Fibroblast of lung (primary cell): ENCODE data around the gene NUDT15. TPM values are rescaled to one million over a fixed set of nuclear protein-coding genes. Genes with fewer than 3 reads are reported as not detected.

Source experiments
- DNase-seq, 2 donors: peaks; one replicate each; pipeline versions ENCODE4 v3.0.0 to v3.0.0-alpha.2; 2010; ENCODE audit warnings: low read depth in 2 of 2
- H2AFZ ChIP-seq: 2 replicates; pipeline ENCODE4 v1.5.1; 2012; ENCODE audit warnings: low read length, control low read depth, inconsistent platforms
- H3K27ac ChIP-seq: 2 replicates; pipeline ENCODE4 v1.5.1; 2011; ENCODE audit warnings: low read length, control low read depth; ENCODE audit not compliant: insufficient read depth
- H3K27me3 ChIP-seq: 2 replicates; pipeline ENCODE4 v1.5.1; 2011; ENCODE audit warnings: mild to moderate bottlenecking, low read length; ENCODE audit not compliant: control insufficient read depth, insufficient read depth
- H3K36me3 ChIP-seq: 2 replicates; pipeline ENCODE4 v1.5.1; 2011; ENCODE audit warnings: low read length; ENCODE audit not compliant: control insufficient read depth, insufficient read depth
- H3K4me1 ChIP-seq: 2 replicates; pipeline ENCODE4 v1.5.1; 2011; ENCODE audit warnings: low read length; ENCODE audit not compliant: control insufficient read depth, insufficient read depth; ENCODE audit errors: extremely low read depth
- H3K4me2 ChIP-seq: 2 replicates; pipeline ENCODE4 v1.5.1; 2011; ENCODE audit warnings: low read length, control low read depth; ENCODE audit not compliant: insufficient read depth; ENCODE audit errors: extremely low read depth
- H3K4me3 ChIP-seq, 4 experiments: fragments of 200-600 bp in 1 of 4; sonication (generic) in 1 of 4; replicated peaks in 1 of 4; 2 replicates each; pipeline ENCODE4 v1.5.1; 2011 to 2016; ENCODE audit warnings: low read length in 4 of 4, low read depth in 3 of 4, mild to moderate bottlenecking in 3 of 4, control low read depth in 2 of 4, inconsistent platforms in 1 of 4, mixed read lengths in 1 of 4; ENCODE audit not compliant: insufficient read depth in 1 of 4; ENCODE audit errors: control extremely low read depth in 1 of 4
- H3K79me2 ChIP-seq: 2 replicates; pipeline ENCODE4 v1.5.1; 2012; ENCODE audit warnings: mild to moderate bottlenecking, low read length, inconsistent platforms; ENCODE audit not compliant: control insufficient read depth, insufficient read depth
- H3K9ac ChIP-seq: 2 replicates; pipeline ENCODE4 v1.5.1; 2011; ENCODE audit warnings: mild to moderate bottlenecking, low read length, control low read depth; ENCODE audit not compliant: insufficient read depth
- H3K9me3 ChIP-seq: 2 replicates; pipeline ENCODE4 v1.5.1; 2012; ENCODE audit warnings: low read depth, low read length; ENCODE audit not compliant: control insufficient read depth, insufficient read depth
- H4K20me1 ChIP-seq: 2 replicates; pipeline ENCODE4 v1.5.1; 2011; ENCODE audit warnings: low read length; ENCODE audit not compliant: control insufficient read depth, insufficient read depth; ENCODE audit errors: extremely low read depth
- EZH2 ChIP-seq: IDR thresholded peaks from 2 replicates; pipeline ENCODE4 v1.5.1; 2012; ENCODE audit warnings: low read length, control low read depth, mild to moderate bottlenecking; ENCODE audit errors: missing control alignments
- polyA plus RNA-seq, 2 donors: library from polyadenylated mRNA; depleted of rRNA in 1 of 2; stranded (reverse) in 1 of 2; unstranded in 1 of 2; fragments of >200 nt; gene quantifications; 2 replicates each; pipeline ENCODE4 v1.2.1, GENCODE V29; 2011 to 2012; ENCODE audit warnings: missing spikeins in 1 of 2
- total RNA-seq: library from RNA; depleted of rRNA; stranded (reverse); fragments of >200 nt; gene quantifications from 2 replicates; pipeline ENCODE4 v1.2.1, GENCODE V29; 2014
- TF ChIP-seq, protein P1 (sequence below), 2 donors: IDR thresholded peaks in 1 of 2; conservative IDR thresholded peaks in 1 of 2; 1 replicate in 1 of 2; 2 replicates in 1 of 2; pipeline ENCODE4 v1.5.1; 2011 to 2012; ENCODE audit warnings: low read length in 2 of 2, control low read depth in 1 of 2, inconsistent platforms in 1 of 2, low read depth in 1 of 2, mild to moderate bottlenecking in 1 of 2

Gene NUDT15
- total and polyA plus RNA-seq, 2 donors (not counting 1 experiment from before 2014, with no cell fraction given), result 18.0 TPM

DNA sequence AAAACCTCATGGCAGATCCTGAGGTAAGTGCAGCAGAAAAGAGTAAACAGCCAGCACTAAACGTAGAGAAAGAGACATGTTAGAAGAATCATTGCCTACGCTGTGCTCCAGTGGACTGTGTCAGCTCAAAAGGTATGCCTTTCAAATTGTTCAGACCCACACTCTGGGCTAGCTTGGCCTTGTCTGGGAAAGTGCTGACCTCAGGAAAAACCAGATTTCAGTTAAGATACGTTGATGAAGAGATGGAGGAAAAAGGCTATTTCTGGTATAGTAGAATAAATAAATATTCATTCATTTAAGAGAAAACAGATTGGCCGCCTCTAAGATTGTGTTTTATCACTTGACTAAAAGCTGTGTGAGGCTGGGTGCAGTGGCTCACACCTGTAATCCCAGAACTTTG is 26.8 kb upstream of the NUDT15 start:
- H3K4me3 ChIP-seq, result no peak overlapping the region
- no peaks in the 10 kb centered on the region for H3K79me2 ChIP-seq
- H3K27ac ChIP-seq, result no peak overlapping the region
- H3K4me1 ChIP-seq, result no peaks in the 10 kb centered on the region
- H3K9ac ChIP-seq, result no peak overlapping the region
- no peak for DNase-seq
- no peak overlapping the region for H3K4me2 ChIP-seq
- no peak for TF ChIP-seq EZH2
- TF ChIP-seq, protein P1, sequence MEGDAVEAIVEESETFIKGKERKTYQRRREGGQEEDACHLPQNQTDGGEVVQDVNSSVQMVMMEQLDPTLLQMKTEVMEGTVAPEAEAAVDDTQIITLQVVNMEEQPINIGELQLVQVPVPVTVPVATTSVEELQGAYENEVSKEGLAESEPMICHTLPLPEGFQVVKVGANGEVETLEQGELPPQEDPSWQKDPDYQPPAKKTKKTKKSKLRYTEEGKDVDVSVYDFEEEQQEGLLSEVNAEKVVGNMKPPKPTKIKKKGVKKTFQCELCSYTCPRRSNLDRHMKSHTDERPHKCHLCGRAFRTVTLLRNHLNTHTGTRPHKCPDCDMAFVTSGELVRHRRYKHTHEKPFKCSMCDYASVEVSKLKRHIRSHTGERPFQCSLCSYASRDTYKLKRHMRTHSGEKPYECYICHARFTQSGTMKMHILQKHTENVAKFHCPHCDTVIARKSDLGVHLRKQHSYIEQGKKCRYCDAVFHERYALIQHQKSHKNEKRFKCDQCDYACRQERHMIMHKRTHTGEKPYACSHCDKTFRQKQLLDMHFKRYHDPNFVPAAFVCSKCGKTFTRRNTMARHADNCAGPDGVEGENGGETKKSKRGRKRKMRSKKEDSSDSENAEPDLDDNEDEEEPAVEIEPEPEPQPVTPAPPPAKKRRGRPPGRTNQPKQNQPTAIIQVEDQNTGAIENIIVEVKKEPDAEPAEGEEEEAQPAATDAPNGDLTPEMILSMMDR (conservative IDR thresholded peaks at IDR 0.05 in 1 of 2, IDR thresholded peaks at IDR 0.05 in 1 of 2; ENCODE audit: low read depth in 1 of 2, low read length in 2 of 2), result no peak
- no peaks in the 10 kb centered on the region for H3K36me3 ChIP-seq
- H3K27me3 ChIP-seq, result no peaks in the 10 kb centered on the region
- no peaks in the 10 kb centered on the region for H4K20me1 ChIP-seq
- no peaks in the 10 kb centered on the region for H3K9me3 ChIP-seq
- no peak overlapping the region for H2AFZ ChIP-seq

DNA sequence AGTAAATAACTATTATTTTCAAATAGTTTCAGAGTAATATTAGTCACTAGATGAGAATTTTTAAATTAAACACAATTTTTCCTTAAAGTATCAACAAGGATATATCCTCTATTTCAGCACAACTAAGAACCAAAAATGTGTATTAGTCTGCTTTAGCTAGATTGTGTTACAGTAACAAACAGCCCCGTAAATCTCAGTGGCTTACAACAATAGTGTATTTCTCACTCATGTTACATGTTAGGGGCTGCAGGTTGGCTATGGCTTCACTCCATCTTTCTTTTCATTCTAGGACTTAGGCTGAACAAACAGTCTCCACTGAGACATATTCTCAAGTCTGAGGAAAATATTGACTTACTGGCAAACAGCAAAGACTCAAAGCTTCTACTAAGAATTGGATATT is 24.9 kb upstream of the NUDT15 start:
- no peaks in the 10 kb centered on the region for H3K4me1 ChIP-seq
- DNase-seq, result no peak
- TF ChIP-seq, protein P1 (conservative IDR thresholded peaks at IDR 0.05 in 1 of 2, IDR thresholded peaks at IDR 0.05 in 1 of 2; ENCODE audit: low read depth in 1 of 2, low read length in 2 of 2), result no peak
- TF ChIP-seq EZH2, result no peak
- H3K4me2 ChIP-seq, result no peak overlapping the region
- no peak overlapping the region for H3K4me3 ChIP-seq
- no peaks in the 10 kb centered on the region for H4K20me1 ChIP-seq
- H3K9ac ChIP-seq, result no peak overlapping the region
- no peaks in the 10 kb centered on the region for H3K9me3 ChIP-seq
- no peaks in the 10 kb centered on the region for H3K27me3 ChIP-seq
- no peaks in the 10 kb centered on the region for H3K36me3 ChIP-seq
- H2AFZ ChIP-seq, result no peak overlapping the region
- H3K79me2 ChIP-seq, result no peaks in the 10 kb centered on the region
- H3K27ac ChIP-seq, result no peak overlapping the region

DNA sequence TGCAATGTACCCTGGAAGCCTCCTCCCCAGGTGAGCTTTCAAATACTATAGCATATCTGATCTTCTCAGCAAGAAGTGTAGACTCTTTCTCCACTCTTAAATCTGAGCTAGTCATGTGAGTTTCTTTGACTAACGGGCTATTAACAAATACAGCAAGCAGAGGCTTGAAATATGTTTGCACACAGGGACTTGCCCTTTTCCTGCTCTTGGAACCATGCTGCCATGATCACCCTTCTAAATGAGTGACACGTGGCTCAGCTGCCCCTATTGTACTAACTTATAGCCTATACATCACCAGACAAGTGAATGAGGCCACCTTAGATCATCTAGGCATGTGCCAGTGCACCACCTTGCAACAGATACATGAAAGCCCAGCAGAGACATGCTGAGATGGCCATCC is 23.2 kb upstream of the NUDT15 start:
- no peaks in the 10 kb centered on the region for H3K9me3 ChIP-seq
- H3K4me3 ChIP-seq, result no peak overlapping the region
- no peaks in the 10 kb centered on the region for H3K4me1 ChIP-seq
- H3K27me3 ChIP-seq, result no peaks in the 10 kb centered on the region
- H2AFZ ChIP-seq, result no peak overlapping the region
- no peaks in the 10 kb centered on the region for H4K20me1 ChIP-seq
- H3K4me2 ChIP-seq, result no peak overlapping the region
- no peaks in the 10 kb centered on the region for H3K79me2 ChIP-seq
- no peaks in the 10 kb centered on the region for H3K36me3 ChIP-seq
- DNase-seq, result no peak
- no peak for TF ChIP-seq EZH2
- H3K9ac ChIP-seq, result no peak overlapping the region
- no peak overlapping the region for H3K27ac ChIP-seq
